SK-N-MC (cell line): ENCODE results near the gene MCOLN2.

Experiments
- EZH2 ChIP-seq: fragments of 200-600 bp; sonication (generic); IDR thresholded peaks from one replicate; pipeline ENCODE4 v1.6.1; 2017; ENCODE audit warnings: antibody characterized with exemption
- FOXP2 ChIP-seq: optimal IDR thresholded peaks from 2 replicates; pipeline ENCODE3; 2011; ENCODE audit warnings: mild to moderate bottlenecking, moderate library complexity; ENCODE audit not compliant: insufficient read depth; ENCODE audit errors: extremely low read length, control extremely low read depth
- POLR2AphosphoS5 ChIP-seq: IDR thresholded peaks from 2 replicates; pipeline ENCODE4 v1.6.1; 2012; ENCODE audit warnings: mild to moderate bottlenecking, low read depth, low read length, borderline replicate concordance

GRCh38 chr1:84941843-84942242 lies 55.1 kb downstream of the MCOLN2 start:
- TF ChIP-seq POLR2AphosphoS5 (no peak), EZH2 (no peak), FOXP2 (no peak)
